ENCODE data around the gene CHMP3. TPM values are rescaled to one million over a fixed set of nuclear protein-coding genes. Genes with fewer than 3 reads are reported as not detected.

The CHMP3 gene
- total RNA-seq, 1 experiment from 2014 or later = 129 TPM

DNA sequence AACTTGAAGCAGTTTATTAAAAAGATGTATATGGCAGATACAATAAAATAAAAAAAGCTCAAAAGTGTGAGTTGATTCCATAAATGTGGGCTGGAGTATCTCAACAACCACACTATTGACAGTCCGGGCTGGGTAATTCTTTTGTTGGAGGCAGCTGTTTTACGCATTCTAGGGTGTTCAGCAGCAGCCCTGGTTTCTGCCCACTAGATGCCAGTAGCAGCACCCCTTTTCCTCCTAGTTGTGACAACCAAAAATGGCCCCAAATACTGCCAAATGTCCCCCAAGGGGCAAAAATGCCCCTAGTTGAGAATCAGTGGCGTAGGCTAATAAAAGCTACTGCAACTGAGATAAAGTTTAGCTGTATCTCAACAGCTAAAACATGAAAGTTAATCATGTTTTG is 44.8 kb downstream of the CHMP3 start:
- DNase-seq (ENCODE audit: low read depth, low spot score) (no peak), ATAC-seq (peak; percentile 66; the same call in 1 of the 2 replicates)
- TF ChIP-seq, protein P1, sequence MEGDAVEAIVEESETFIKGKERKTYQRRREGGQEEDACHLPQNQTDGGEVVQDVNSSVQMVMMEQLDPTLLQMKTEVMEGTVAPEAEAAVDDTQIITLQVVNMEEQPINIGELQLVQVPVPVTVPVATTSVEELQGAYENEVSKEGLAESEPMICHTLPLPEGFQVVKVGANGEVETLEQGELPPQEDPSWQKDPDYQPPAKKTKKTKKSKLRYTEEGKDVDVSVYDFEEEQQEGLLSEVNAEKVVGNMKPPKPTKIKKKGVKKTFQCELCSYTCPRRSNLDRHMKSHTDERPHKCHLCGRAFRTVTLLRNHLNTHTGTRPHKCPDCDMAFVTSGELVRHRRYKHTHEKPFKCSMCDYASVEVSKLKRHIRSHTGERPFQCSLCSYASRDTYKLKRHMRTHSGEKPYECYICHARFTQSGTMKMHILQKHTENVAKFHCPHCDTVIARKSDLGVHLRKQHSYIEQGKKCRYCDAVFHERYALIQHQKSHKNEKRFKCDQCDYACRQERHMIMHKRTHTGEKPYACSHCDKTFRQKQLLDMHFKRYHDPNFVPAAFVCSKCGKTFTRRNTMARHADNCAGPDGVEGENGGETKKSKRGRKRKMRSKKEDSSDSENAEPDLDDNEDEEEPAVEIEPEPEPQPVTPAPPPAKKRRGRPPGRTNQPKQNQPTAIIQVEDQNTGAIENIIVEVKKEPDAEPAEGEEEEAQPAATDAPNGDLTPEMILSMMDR (IDR thresholded peaks at IDR 0.05) = peak; percentile 75
- no peak for TF ChIP-seq REST (IDR thresholded peaks at IDR 0.05; ENCODE audit: insufficient read depth in 1 of 2, low read depth in 2 of 2, low read length in 1 of 2)
- ChIA-PET POLR2A (no interaction called here), CTCF (interaction anchor here (0.6 to 0.8 kb wide), 2 partner anchors 92 to 122 kb away, joined by 5 to 7 read pairs; no protein-coding TSS in a partner anchor)
- H3K4me3 ChIP-seq (ENCODE audit: low read depth in 2 of 2, low read length in 2 of 2) = no peak overlapping the region
- in situ Hi-C loops (cut with HindIII; ENCODE audit: low pct_unique_long_range_greater_than_20kb, low sequenced_read_pairs) (no loop called here), intact Hi-C loops (cut with micrococcal nuclease; ENCODE audit: unreplicated experiment) (no loop called here)
- BruUV-seq (replicated peaks) = no TSS peak
- H3K36me3 ChIP-seq (ENCODE audit: control insufficient read depth, insufficient read depth, low read length) = no peaks in the 10 kb centered on the region
- H3K27me3 ChIP-seq (ENCODE audit: control insufficient read depth, insufficient read depth, low read length) = no peaks in the 10 kb centered on the region
- H3K27ac ChIP-seq (ENCODE audit: low read length) = no peak overlapping the region
- H3K9me3 ChIP-seq (ENCODE audit: control insufficient read depth, insufficient read depth, low read depth, low read length) = no peaks in the 10 kb centered on the region
- no peaks in the 10 kb centered on the region; the same call in 1 of the 2 replicates for H3K4me1 ChIP-seq (ENCODE audit: control insufficient read depth, insufficient read depth, low read length)

DNA sequence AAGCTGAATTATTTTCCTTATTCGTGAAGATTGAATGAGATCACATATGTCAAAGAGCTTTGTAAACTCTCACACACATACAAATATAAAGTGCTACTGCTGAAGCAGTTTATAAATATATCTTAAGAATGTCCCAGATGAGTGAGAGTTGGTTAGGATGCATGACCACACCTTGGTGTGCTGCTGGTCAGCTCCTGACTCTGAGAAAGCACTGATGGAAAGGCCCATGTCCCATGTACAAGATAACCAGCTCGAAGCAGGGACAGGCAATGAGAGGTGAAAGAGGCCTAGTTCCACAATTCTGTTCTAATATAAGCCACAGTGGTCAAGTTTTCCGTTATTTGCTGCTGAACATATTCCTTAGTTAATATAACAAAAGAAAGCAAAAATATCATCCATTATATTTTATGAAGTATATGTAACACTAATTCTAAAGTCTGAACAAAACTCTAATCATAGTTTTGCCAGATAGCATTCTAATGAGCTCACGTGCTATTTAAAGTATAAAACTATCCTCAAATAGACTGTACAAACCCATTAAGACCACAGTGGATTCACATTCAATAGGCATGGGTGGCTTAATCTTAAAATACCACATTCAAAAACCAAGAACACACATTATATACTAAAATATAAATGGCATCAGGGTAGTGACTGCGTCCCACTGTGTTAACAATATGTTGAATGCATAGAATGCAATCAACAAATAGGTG is 49.1 kb downstream of the CHMP3 start:
- intact Hi-C loops (cut with micrococcal nuclease; ENCODE audit: unreplicated experiment) (no loop called here), in situ Hi-C loops (cut with HindIII; ENCODE audit: low pct_unique_long_range_greater_than_20kb, low sequenced_read_pairs) (no loop called here)
- ChIA-PET CTCF (no interaction called here), POLR2A (interaction anchor here (0.6 kb wide), 1 partner anchor 290 kb away, joined by 3 read pairs; no protein-coding TSS in a partner anchor)
- TF ChIP-seq TCF7L2 (IDR thresholded peaks at IDR 0.05; ENCODE audit: low read depth, low read length) = no peak
- TF ChIP-seq SIN3A (IDR thresholded peaks at IDR 0.05; ENCODE audit: borderline replicate concordance, insufficient read depth, low read depth, low read length) = no peak
- TF ChIP-seq, protein P1 (IDR thresholded peaks at IDR 0.05) = no peak
- Histone ChIP-seq H3K27me3 (ENCODE audit: control insufficient read depth, insufficient read depth, low read length) (no peaks in the 10 kb centered on the region), H3K27ac (ENCODE audit: low read length) (no peak overlapping the region), H3K4me1 (ENCODE audit: control insufficient read depth, insufficient read depth, low read length) (no peaks in the 10 kb centered on the region), H3K4me3 (ENCODE audit: low read depth in 2 of 2, low read length in 2 of 2) (no peak overlapping the region), H3K36me3 (ENCODE audit: control insufficient read depth, insufficient read depth, low read length) (peaks cover 2% of the 10 kb centered on the region), H3K9me3 (ENCODE audit: control insufficient read depth, insufficient read depth, low read depth, low read length) (no peaks in the 10 kb centered on the region)
- DNase-seq (ENCODE audit: low read depth, low spot score) = no peak
- BruUV-seq (replicated peaks) = no TSS peak
- ATAC-seq = no peak

All from Panc1 (cell line).